HuH-7 (cell line): Measurements from ENCODE around the gene PLAAT2.
"Not testable (repeated sequence)": the region's sequence is repeated elsewhere in the genome, so short reads cannot be mapped to it uniquely, and the experiment has no call there.

Experiments used
- DNase-seq: peaks from one replicate; pipeline ENCODE4 v3.0.0; 2011; ENCODE audit warnings: low spot score

Gene PLAAT2

GRCh38 chr11:63549411-63549810 is 13.8 kb downstream of the PLAAT2 start:
- no peak for DNase-seq

GRCh38 chr11:63548178-63548577 is 15.0 kb downstream of the PLAAT2 start:
- no peak for DNase-seq

GRCh38 chr11:63547061-63547460 is 16.1 kb downstream of the PLAAT2 start:
- no peak for DNase-seq

GRCh38 chr11:63543711-63544110 is 19.5 kb downstream of the PLAAT2 start:
- DNase-seq: no peak

GRCh38 chr11:63542506-63542905 is 20.7 kb downstream of the PLAAT2 start:
- DNase-seq: not testable (repeated sequence)

- DNase-seq: no peak
Observed at GRCh38 chr11:63537293-63538101, 25.7 kb downstream of the PLAAT2 start.

- peak; percentile 76 for DNase-seq
Observed at GRCh38 chr11:63536669-63537292, 26.4 kb downstream of the PLAAT2 start, which contains the start of gene PLAAT4. PLAAT4 (plus strand) TSS chr11:63536808; CDS start chr11:63536869, 61 bp downstream.

GRCh38 chr11:63535734-63536133 is 27.4 kb downstream of the PLAAT2 start:
- DNase-seq: no peak

- DNase-seq: no peak
Observed at GRCh38 chr11:63534895-63535461, 28.2 kb downstream of the PLAAT2 start.

- no peak for DNase-seq
Observed at GRCh38 chr11:63534076-63534475, 29.1 kb downstream of the PLAAT2 start.

GRCh38 chr11:63532799-63533475 is 30.2 kb downstream of the PLAAT2 start:
- DNase-seq: no peak

GRCh38 chr11:63532117-63532516 is 31.1 kb downstream of the PLAAT2 start:
- DNase-seq: no peak

- DNase-seq: not testable (repeated sequence)
Observed at GRCh38 chr11:63531074-63531792, 31.9 kb downstream of the PLAAT2 start.

GRCh38 chr11:63530021-63530420 is 33.2 kb downstream of the PLAAT2 start:
- no peak for DNase-seq

- DNase-seq: not testable (repeated sequence)
Observed at GRCh38 chr11:63529373-63529772, 33.8 kb downstream of the PLAAT2 start.

- not testable (repeated sequence) for DNase-seq
Observed at GRCh38 chr11:63528729-63529278, 34.4 kb downstream of the PLAAT2 start.

- DNase-seq: not testable (repeated sequence)
Observed at GRCh38 chr11:63528156-63528555, 35.0 kb downstream of the PLAAT2 start.

GRCh38 chr11:63527667-63528066 is 35.5 kb downstream of the PLAAT2 start:
- no peak for DNase-seq

GRCh38 chr11:63523151-63523550 is 40.0 kb downstream of the PLAAT2 start:
- no peak for DNase-seq

- DNase-seq: no peak
Observed at GRCh38 chr11:63521896-63522295, 41.3 kb downstream of the PLAAT2 start.

- no peak for DNase-seq
Observed at GRCh38 chr11:63520606-63521170, 42.5 kb downstream of the PLAAT2 start.
